Mucosa of descending colon (tissue), 3 donors: ENCODE data around the gene ACTR1B. TPM values are rescaled to one million over a fixed set of nuclear protein-coding genes. Genes with fewer than 3 reads are reported as not detected.
"Not testable (repeated sequence)": the region's sequence is repeated elsewhere in the genome, so short reads cannot be mapped to it uniquely, and the experiment has no call there.

Source experiments
- ATAC-seq: fragments of 200-7000 bp; cut with Tn5 transposase; one replicate; pipeline ENCODE4 v1.9.1; 2020; ENCODE audit warnings: mild to moderate bottlenecking, moderate library complexity
- DNase-seq, 3 donors: peaks; one replicate each; pipeline ENCODE4 v3.0.0-alpha.2; 2020
- H3K36me3 ChIP-seq: fragments of 200-600 bp; one replicate; pipeline ENCODE4 v1.8.0; 2021; ENCODE audit warnings: low read depth, mild to moderate bottlenecking
- H3K4me1 ChIP-seq: fragments of 200-600 bp; one replicate; pipeline ENCODE4 v1.8.0; 2021; ENCODE audit warnings: low read depth, mild to moderate bottlenecking
- H3K4me3 ChIP-seq: fragments of 200-600 bp; one replicate; pipeline ENCODE4 v1.8.0; 2021; ENCODE audit warnings: mild to moderate bottlenecking
- H3K9me3 ChIP-seq: fragments of 200-600 bp; one replicate; pipeline ENCODE4 v1.8.0; 2021; ENCODE audit warnings: mild to moderate bottlenecking
- CTCF ChIP-seq: fragments of 200-600 bp; IDR thresholded peaks from one replicate; pipeline ENCODE4 v1.8.0; 2022; ENCODE audit warnings: antibody characterized with exemption, mild to moderate bottlenecking
- intact Hi-C, 2 donors: fragments of 100-400 bp; cut with DNase I in 1 of 2; cut with micrococcal nuclease in 1 of 2; formaldehyde crosslinking; loops; one replicate each; pipeline versions ENCODE4 v1.11.0 to v1.11.1; 2022; cut with DNase I, micrococcal nuclease
- long read RNA-seq, 2 donors: library from polyadenylated mRNA; unstranded; transcript quantifications; one replicate each; pipeline ENCODE4 v2.0.0, GENCODE V29; 2019 to 2021
- total RNA-seq, 3 donors: library from RNA; stranded (reverse); fragmentation: NEBNext Ultra II Directional in 2 of 3; extraction: Animal tissue kit (Norgen Biotek cat#: 25700) in 2 of 3; gene quantifications; one replicate each; pipeline versions ENCODE4 v1.2.1 to v1.2.4, GENCODE V29; 2021 to 2023
- donor health status: DM: no; HTN: no; CAD: no; lungs with moderate emphysema.
- donor health status: DM: no; HTN: no; CAD: no.
- donor health status: DM: no; HTN: yes; CAD: no.

Gene ACTR1B
- total RNA-seq = 10 to 100 TPM; 63.4 to 79.7 (median 78.3) TPM
- long read RNA-seq, donor 1, transcript ACTR1B-201 (11 exons, 2,243 nt) = major isoform, 47 of 83 reads
- long read RNA-seq, donor 1, partial matches to known transcripts = 16 of 83 reads
- long read RNA-seq, donor 1, other reads (novel, unspliced or antisense) = 20 of 83 reads
- long read RNA-seq, donor 2, transcript ACTR1B-201 (11 exons, 2,243 nt) = major isoform, 21 of 25 reads
- long read RNA-seq, donor 2, partial matches to known transcripts = 1 of 25 reads
- long read RNA-seq, donor 2, other reads (novel, unspliced or antisense) = 3 of 25 reads

- intact Hi-C loops = no loop called here
- ATAC-seq = peak; percentile 93
- no peaks in the 10 kb centered on the region for H3K36me3 ChIP-seq
- H3K9me3 ChIP-seq = no peaks in the 10 kb centered on the region
- H3K4me3 ChIP-seq = peak within 1 kb of the TSS; percentile 61
- peak; percentile 98 to 99 (median 98) for DNase-seq
- peak; percentile 50 for TF ChIP-seq CTCF
- peaks cover 14% of the 10 kb centered on the region for H3K4me1 ChIP-seq
Observed at GRCh38 chr2:97663962-97664635, at the start of gene ACTR1B. TSS of gene ACTR1B (minus strand) at chr2:97664044. CDS start at chr2:97663890, 154 bp downstream.

- Histone ChIP-seq H3K4me1 (no peaks in the 10 kb centered on the region), H3K36me3 (no peaks in the 10 kb centered on the region), H3K4me3 (no peak overlapping the region), H3K9me3 (no peaks in the 10 kb centered on the region)
- no peak for ATAC-seq
- intact Hi-C loops = no loop called here
- no peak for TF ChIP-seq CTCF
- peak in 1 of 3 donors; percentile 53 for DNase-seq
Observed at GRCh38 chr2:97712693-97713295, 49.0 kb upstream of the ACTR1B start.

GRCh38 chr2:97712175-97712574, 48.3 kb upstream of the ACTR1B start:
- H3K4me3 ChIP-seq, intact Hi-C loops, H3K36me3 ChIP-seq, H3K4me1 ChIP-seq, H3K9me3 ChIP-seq, ATAC-seq, DNase-seq: not testable (repeated sequence)

GRCh38 chr2:97711394-97711711, 47.5 kb upstream of the ACTR1B start:
- Histone ChIP-seq H3K9me3 (no peaks in the 10 kb centered on the region), H3K4me3 (no peak overlapping the region), H3K4me1 (no peaks in the 10 kb centered on the region), H3K36me3 (no peaks in the 10 kb centered on the region)
- no peak for ATAC-seq
- TF ChIP-seq CTCF = no peak
- intact Hi-C loops = no loop called here
- DNase-seq = no peak

GRCh38 chr2:97708608-97709007, 44.8 kb upstream of the ACTR1B start:
- no peaks in the 10 kb centered on the region for H3K36me3 ChIP-seq
- no peak for TF ChIP-seq CTCF
- no peak overlapping the region for H3K4me3 ChIP-seq
- H3K9me3 ChIP-seq = no peaks in the 10 kb centered on the region
- no peaks in the 10 kb centered on the region for H3K4me1 ChIP-seq
- DNase-seq = no peak
- intact Hi-C loops = no loop called here
- no peak for ATAC-seq

GRCh38 chr2:97708048-97708380, 44.2 kb upstream of the ACTR1B start:
- Histone ChIP-seq H3K36me3 (no peaks in the 10 kb centered on the region), H3K9me3 (no peaks in the 10 kb centered on the region), H3K4me1 (no peaks in the 10 kb centered on the region), H3K4me3 (no peak overlapping the region)
- TF ChIP-seq CTCF = no peak
- no peak for ATAC-seq
- no peak for DNase-seq
- intact Hi-C loops = no loop called here
